ENCODE measurements around the gene HABP4. TPM values are rescaled to one million over a fixed set of nuclear protein-coding genes. Genes with fewer than 3 reads are reported as not detected.

Gene HABP4
- total and polyA plus RNA-seq, 9 of the 15 experiments (the other 6 are each of a cell fraction or from before 2014, with no cell fraction given), result 0.38 to 2.4 (median 1.9) TPM

GRCh38 chr9:96413302-96414221 lies 36.4 kb upstream of the HABP4 start (continued):
- TF ChIP-seq, protein P1, sequence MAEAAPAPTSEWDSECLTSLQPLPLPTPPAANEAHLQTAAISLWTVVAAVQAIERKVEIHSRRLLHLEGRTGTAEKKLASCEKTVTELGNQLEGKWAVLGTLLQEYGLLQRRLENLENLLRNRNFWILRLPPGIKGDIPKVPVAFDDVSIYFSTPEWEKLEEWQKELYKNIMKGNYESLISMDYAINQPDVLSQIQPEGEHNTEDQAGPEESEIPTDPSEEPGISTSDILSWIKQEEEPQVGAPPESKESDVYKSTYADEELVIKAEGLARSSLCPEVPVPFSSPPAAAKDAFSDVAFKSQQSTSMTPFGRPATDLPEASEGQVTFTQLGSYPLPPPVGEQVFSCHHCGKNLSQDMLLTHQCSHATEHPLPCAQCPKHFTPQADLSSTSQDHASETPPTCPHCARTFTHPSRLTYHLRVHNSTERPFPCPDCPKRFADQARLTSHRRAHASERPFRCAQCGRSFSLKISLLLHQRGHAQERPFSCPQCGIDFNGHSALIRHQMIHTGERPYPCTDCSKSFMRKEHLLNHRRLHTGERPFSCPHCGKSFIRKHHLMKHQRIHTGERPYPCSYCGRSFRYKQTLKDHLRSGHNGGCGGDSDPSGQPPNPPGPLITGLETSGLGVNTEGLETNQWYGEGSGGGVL (CRISPR knock-in tag; IDR thresholded peaks at IDR 0.05), result no peak
- TF ChIP-seq ZNF124 (CRISPR knock-in tag; IDR thresholded peaks at IDR 0.05) (no peak), HDAC3 (IDR thresholded peaks at IDR 0.05; ENCODE audit: borderline replicate concordance, partially characterized antibody) (no peak), TAF1 (IDR thresholded peaks at IDR 0.05; ENCODE audit: control insufficient read depth, extremely low read depth, insufficient read depth, low read length, severe bottlenecking) (no peak), MNT (conservative IDR thresholded peaks at IDR 0.05) (peak; percentile 56 to 80), POLR3G (IDR thresholded peaks at IDR 0.05; ENCODE audit: extremely low read depth, insufficient read length, insufficient replicate concordance) (no peak), SIN3A (IDR thresholded peaks at IDR 0.05; ENCODE audit: borderline replicate concordance in 2 of 2, control insufficient read depth in 1 of 2, low read depth in 2 of 2, low read length in 2 of 2) (no peak), EGR1 (conservative IDR thresholded peaks at IDR 0.05) (no peak), NFIX (CRISPR knock-in tag; IDR thresholded peaks at IDR 0.05; ENCODE audit: low read depth) (no peak)
- TF ChIP-seq, protein P2, sequence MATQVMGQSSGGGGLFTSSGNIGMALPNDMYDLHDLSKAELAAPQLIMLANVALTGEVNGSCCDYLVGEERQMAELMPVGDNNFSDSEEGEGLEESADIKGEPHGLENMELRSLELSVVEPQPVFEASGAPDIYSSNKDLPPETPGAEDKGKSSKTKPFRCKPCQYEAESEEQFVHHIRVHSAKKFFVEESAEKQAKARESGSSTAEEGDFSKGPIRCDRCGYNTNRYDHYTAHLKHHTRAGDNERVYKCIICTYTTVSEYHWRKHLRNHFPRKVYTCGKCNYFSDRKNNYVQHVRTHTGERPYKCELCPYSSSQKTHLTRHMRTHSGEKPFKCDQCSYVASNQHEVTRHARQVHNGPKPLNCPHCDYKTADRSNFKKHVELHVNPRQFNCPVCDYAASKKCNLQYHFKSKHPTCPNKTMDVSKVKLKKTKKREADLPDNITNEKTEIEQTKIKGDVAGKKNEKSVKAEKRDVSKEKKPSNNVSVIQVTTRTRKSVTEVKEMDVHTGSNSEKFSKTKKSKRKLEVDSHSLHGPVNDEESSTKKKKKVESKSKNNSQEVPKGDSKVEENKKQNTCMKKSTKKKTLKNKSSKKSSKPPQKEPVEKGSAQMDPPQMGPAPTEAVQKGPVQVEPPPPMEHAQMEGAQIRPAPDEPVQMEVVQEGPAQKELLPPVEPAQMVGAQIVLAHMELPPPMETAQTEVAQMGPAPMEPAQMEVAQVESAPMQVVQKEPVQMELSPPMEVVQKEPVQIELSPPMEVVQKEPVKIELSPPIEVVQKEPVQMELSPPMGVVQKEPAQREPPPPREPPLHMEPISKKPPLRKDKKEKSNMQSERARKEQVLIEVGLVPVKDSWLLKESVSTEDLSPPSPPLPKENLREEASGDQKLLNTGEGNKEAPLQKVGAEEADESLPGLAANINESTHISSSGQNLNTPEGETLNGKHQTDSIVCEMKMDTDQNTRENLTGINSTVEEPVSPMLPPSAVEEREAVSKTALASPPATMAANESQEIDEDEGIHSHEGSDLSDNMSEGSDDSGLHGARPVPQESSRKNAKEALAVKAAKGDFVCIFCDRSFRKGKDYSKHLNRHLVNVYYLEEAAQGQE (IDR thresholded peaks at IDR 0.05; ENCODE audit: borderline replicate concordance), result no peak; the same call in 1 of the 2 replicates
- TF ChIP-seq, protein P2 (CRISPR knock-in tag; IDR thresholded peaks at IDR 0.05; ENCODE audit: low read depth), result no peak
- TF ChIP-seq, protein P3, sequence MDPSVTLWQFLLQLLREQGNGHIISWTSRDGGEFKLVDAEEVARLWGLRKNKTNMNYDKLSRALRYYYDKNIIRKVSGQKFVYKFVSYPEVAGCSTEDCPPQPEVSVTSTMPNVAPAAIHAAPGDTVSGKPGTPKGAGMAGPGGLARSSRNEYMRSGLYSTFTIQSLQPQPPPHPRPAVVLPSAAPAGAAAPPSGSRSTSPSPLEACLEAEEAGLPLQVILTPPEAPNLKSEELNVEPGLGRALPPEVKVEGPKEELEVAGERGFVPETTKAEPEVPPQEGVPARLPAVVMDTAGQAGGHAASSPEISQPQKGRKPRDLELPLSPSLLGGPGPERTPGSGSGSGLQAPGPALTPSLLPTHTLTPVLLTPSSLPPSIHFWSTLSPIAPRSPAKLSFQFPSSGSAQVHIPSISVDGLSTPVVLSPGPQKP (CRISPR knock-in tag; IDR thresholded peaks at IDR 0.05), result no peak
